ENCODE data around the gene ATP5F1B.
A peak's percentile ranks its signal among the peaks of the same experiment; 100 is the strongest.

The ATP5F1B gene

GRCh38 chr12:56630180-56630632 is 15.6 kb downstream of the ATP5F1B start, which contains the start of gene BAZ2A:
Gene BAZ2A, minus strand, starts transcription at chr12:56630326. Its CDS starts 12,796 bp downstream, at chr12:56617530.
- Histone ChIP-seq H3K36me3 (ENCODE audit: insufficient read depth, insufficient read length, low read length) (peaks cover 12% of the 10 kb centered on the region), H3K4me1 (ENCODE audit: insufficient read depth, insufficient read length) (peaks cover 15% of the 10 kb centered on the region), H3K9me3 (ENCODE audit: insufficient read depth, low read length) (no peaks in the 10 kb centered on the region), H3K4me3 (ENCODE audit: insufficient read length, low read depth) (peak within 1 kb of the TSS; percentile 93), H3K27me3 (ENCODE audit: insufficient read depth, insufficient read length) (no peaks in the 10 kb centered on the region), H3K9ac (ENCODE audit: insufficient read length, low read depth) (peak within 1 kb of the TSS; percentile 92)
- TF ChIP-seq YY1 (IDR thresholded peaks at IDR 0.05; ENCODE audit: insufficient read depth, insufficient read length): peak; percentile 63
- no peak for TF ChIP-seq ZNF274 (IDR thresholded peaks at IDR 0.05; ENCODE audit: low read depth, low read length)
- peak; percentile 88 for DNase-seq (ENCODE audit: low read depth, low spot score)

GRCh38 chr12:56629459-56630179 is 16.2 kb downstream of the ATP5F1B start:
- DNase-seq (ENCODE audit: low read depth, low spot score): no peak
- no peaks in the 10 kb centered on the region for H3K9me3 ChIP-seq (ENCODE audit: insufficient read depth, low read length)
- peaks cover 14% of the 10 kb centered on the region for H3K36me3 ChIP-seq (ENCODE audit: insufficient read depth, insufficient read length, low read length)
- H3K4me1 ChIP-seq (ENCODE audit: insufficient read depth, insufficient read length): peaks cover 15% of the 10 kb centered on the region
- peak overlapping the region; percentile 92 for H3K9ac ChIP-seq (ENCODE audit: insufficient read length, low read depth)
- no peaks in the 10 kb centered on the region for H3K27me3 ChIP-seq (ENCODE audit: insufficient read depth, insufficient read length)
- TF ChIP-seq YY1 (IDR thresholded peaks at IDR 0.05; ENCODE audit: insufficient read depth, insufficient read length): no peak
- no peak for TF ChIP-seq ZNF274 (IDR thresholded peaks at IDR 0.05; ENCODE audit: low read depth, low read length)
- no peak for TF ChIP-seq SUZ12 (IDR thresholded peaks at IDR 0.05; ENCODE audit: extremely low read depth, insufficient read depth, insufficient read length)
- peak overlapping the region; percentile 93 for H3K4me3 ChIP-seq (ENCODE audit: insufficient read length, low read depth)

GRCh38 chr12:56628671-56629458 is 16.9 kb downstream of the ATP5F1B start:
- DNase-seq (ENCODE audit: low read depth, low spot score): no peak
- Histone ChIP-seq H3K4me1 (ENCODE audit: insufficient read depth, insufficient read length) (peaks cover 15% of the 10 kb centered on the region), H3K4me3 (ENCODE audit: insufficient read length, low read depth) (peak overlapping the region; percentile 93), H3K27me3 (ENCODE audit: insufficient read depth, insufficient read length) (no peaks in the 10 kb centered on the region), H3K9me3 (ENCODE audit: insufficient read depth, low read length) (no peaks in the 10 kb centered on the region), H3K9ac (ENCODE audit: insufficient read length, low read depth) (peak overlapping the region; percentile 92), H3K36me3 (ENCODE audit: insufficient read depth, insufficient read length, low read length) (peaks cover 15% of the 10 kb centered on the region)
- TF ChIP-seq ZNF274 (IDR thresholded peaks at IDR 0.05; ENCODE audit: low read depth, low read length) (no peak), YY1 (IDR thresholded peaks at IDR 0.05; ENCODE audit: insufficient read depth, insufficient read length) (no peak), SUZ12 (IDR thresholded peaks at IDR 0.05; ENCODE audit: extremely low read depth, insufficient read depth, insufficient read length) (no peak)

- TF ChIP-seq SUZ12 (IDR thresholded peaks at IDR 0.05; ENCODE audit: extremely low read depth, insufficient read depth, insufficient read length): no peak
- no peak for TF ChIP-seq YY1 (IDR thresholded peaks at IDR 0.05; ENCODE audit: insufficient read depth, insufficient read length)
- no peak for TF ChIP-seq ZNF274 (IDR thresholded peaks at IDR 0.05; ENCODE audit: low read depth, low read length)
- Histone ChIP-seq H3K9me3 (ENCODE audit: insufficient read depth, low read length) (no peaks in the 10 kb centered on the region), H3K4me1 (ENCODE audit: insufficient read depth, insufficient read length) (peaks cover 7% of the 10 kb centered on the region), H3K36me3 (ENCODE audit: insufficient read depth, insufficient read length, low read length) (peaks cover 19% of the 10 kb centered on the region), H3K27me3 (ENCODE audit: insufficient read depth, insufficient read length) (no peaks in the 10 kb centered on the region), H3K4me3 (ENCODE audit: insufficient read length, low read depth) (no peak overlapping the region), H3K9ac (ENCODE audit: insufficient read length, low read depth) (no peak overlapping the region)
- DNase-seq (ENCODE audit: low read depth, low spot score): no peak
Measured at GRCh38 chr12:56626701-56627100, 19.1 kb downstream of the ATP5F1B start.

GRCh38 chr12:56622535-56622934 is 23.2 kb downstream of the ATP5F1B start:
- no peak for DNase-seq (ENCODE audit: low read depth, low spot score)
- H3K36me3 ChIP-seq (ENCODE audit: insufficient read depth, insufficient read length, low read length): peaks cover 40% of the 10 kb centered on the region
- no peak overlapping the region for H3K4me3 ChIP-seq (ENCODE audit: insufficient read length, low read depth)
- H3K9ac ChIP-seq (ENCODE audit: insufficient read length, low read depth): no peak overlapping the region
- no peaks in the 10 kb centered on the region for H3K27me3 ChIP-seq (ENCODE audit: insufficient read depth, insufficient read length)
- H3K9me3 ChIP-seq (ENCODE audit: insufficient read depth, low read length): no peaks in the 10 kb centered on the region
- no peak for TF ChIP-seq SUZ12 (IDR thresholded peaks at IDR 0.05; ENCODE audit: extremely low read depth, insufficient read depth, insufficient read length)
- no peak for TF ChIP-seq ZNF274 (IDR thresholded peaks at IDR 0.05; ENCODE audit: low read depth, low read length)
- TF ChIP-seq YY1 (IDR thresholded peaks at IDR 0.05; ENCODE audit: insufficient read depth, insufficient read length): no peak
- no peaks in the 10 kb centered on the region for H3K4me1 ChIP-seq (ENCODE audit: insufficient read depth, insufficient read length)

GRCh38 chr12:56616925-56617324 is 28.9 kb downstream of the ATP5F1B start:
- DNase-seq (ENCODE audit: low read depth, low spot score): no peak
- H3K4me1 ChIP-seq (ENCODE audit: insufficient read depth, insufficient read length): no peaks in the 10 kb centered on the region
- TF ChIP-seq SUZ12 (IDR thresholded peaks at IDR 0.05; ENCODE audit: extremely low read depth, insufficient read depth, insufficient read length): no peak
- no peak for TF ChIP-seq YY1 (IDR thresholded peaks at IDR 0.05; ENCODE audit: insufficient read depth, insufficient read length)
- no peak for TF ChIP-seq ZNF274 (IDR thresholded peaks at IDR 0.05; ENCODE audit: low read depth, low read length)
- no peaks in the 10 kb centered on the region for H3K9me3 ChIP-seq (ENCODE audit: insufficient read depth, low read length)
- no peak overlapping the region for H3K4me3 ChIP-seq (ENCODE audit: insufficient read length, low read depth)
- no peaks in the 10 kb centered on the region for H3K27me3 ChIP-seq (ENCODE audit: insufficient read depth, insufficient read length)
- H3K36me3 ChIP-seq (ENCODE audit: insufficient read depth, insufficient read length, low read length): peaks cover 77% of the 10 kb centered on the region
- H3K9ac ChIP-seq (ENCODE audit: insufficient read length, low read depth): no peak overlapping the region

- no peak for TF ChIP-seq YY1 (IDR thresholded peaks at IDR 0.05; ENCODE audit: insufficient read depth, insufficient read length)
- TF ChIP-seq ZNF274 (IDR thresholded peaks at IDR 0.05; ENCODE audit: low read depth, low read length): no peak
- no peak for TF ChIP-seq SUZ12 (IDR thresholded peaks at IDR 0.05; ENCODE audit: extremely low read depth, insufficient read depth, insufficient read length)
- no peak overlapping the region for H3K4me3 ChIP-seq (ENCODE audit: insufficient read length, low read depth)
- H3K9me3 ChIP-seq (ENCODE audit: insufficient read depth, low read length): no peaks in the 10 kb centered on the region
- DNase-seq (ENCODE audit: low read depth, low spot score): no peak
- no peak overlapping the region for H3K9ac ChIP-seq (ENCODE audit: insufficient read length, low read depth)
- H3K36me3 ChIP-seq (ENCODE audit: insufficient read depth, insufficient read length, low read length): peaks cover 83% of the 10 kb centered on the region
- no peaks in the 10 kb centered on the region for H3K27me3 ChIP-seq (ENCODE audit: insufficient read depth, insufficient read length)
- no peaks in the 10 kb centered on the region for H3K4me1 ChIP-seq (ENCODE audit: insufficient read depth, insufficient read length)
Measured at GRCh38 chr12:56616244-56616643, 29.5 kb downstream of the ATP5F1B start.

All from NT2/D1 (cell line).